WTC11 (cell line): Measurements from ENCODE around the gene PTPRF. TPM values are rescaled to one million over a fixed set of nuclear protein-coding genes. Genes with fewer than 3 reads are reported as not detected.

Experiments used
- ATAC-seq: fragments of 200-7000 bp; cut with Tn5 transposase; 2 replicates; pipeline ENCODE4 v1.10.0; 2021; ENCODE audit warnings: mild to moderate bottlenecking, moderate library complexity
- CTCF ChIA-PET: fragments of 300-600 bp; sonication (Branson Sonifier 250); formaldehyde crosslinking; loops from one replicate; lab custom pipeline; 2021; ENCODE audit warnings: antibody characterized with exemption; lab: Charles Lee
- POLR2A ChIA-PET: fragments of 350-600 bp; sonication (Branson Sonifier 250); formaldehyde crosslinking; loops from one replicate; lab custom pipeline; 2021; ENCODE audit warnings: antibody characterized with exemption; lab: Charles Lee
- DNase-seq: peaks from one replicate; pipeline ENCODE4 v3.0.0; 2021; ENCODE audit warnings: low spot score
- H3K27ac Mint-ChIP-seq: 2 replicates; pipeline ENCODE4 v1.8.0; 2021; ENCODE audit warnings: mixed read lengths
- H3K27me3 Mint-ChIP-seq: 2 replicates; pipeline ENCODE4 v1.8.0; 2021; ENCODE audit warnings: low read depth, mild to moderate bottlenecking, moderate library complexity, mixed read lengths
- H3K36me3 Mint-ChIP-seq: 2 replicates; pipeline ENCODE4 v1.8.0; 2021; ENCODE audit warnings: mixed read lengths
- H3K4me1 Mint-ChIP-seq: 2 replicates; pipeline ENCODE4 v1.8.0; 2022; ENCODE audit warnings: mixed read lengths
- H3K4me3 Mint-ChIP-seq: 2 replicates; pipeline ENCODE4 v1.8.0; 2021; ENCODE audit warnings: mild to moderate bottlenecking, moderate library complexity, mixed read lengths
- H3K9me3 Mint-ChIP-seq: 2 replicates; pipeline ENCODE4 v1.8.0; 2021; ENCODE audit warnings: mixed read lengths
- CBFB ChIP-seq: sonication (generic); formaldehyde crosslinking; IDR thresholded peaks from 2 replicates; pipeline ENCODE4 v1.8.1; 2022; ENCODE audit warnings: mild to moderate bottlenecking, low read depth, missing genetic modification reagents
- E2F5 ChIP-seq: sonication (generic); formaldehyde crosslinking; IDR thresholded peaks from 2 replicates; pipeline ENCODE4 v1.8.1; 2022; ENCODE audit warnings: mild to moderate bottlenecking, moderate library complexity, missing genetic modification reagents
- FOXP1 ChIP-seq: sonication (generic); formaldehyde crosslinking; IDR thresholded peaks from 2 replicates; pipeline ENCODE4 v1.8.0; 2022; ENCODE audit warnings: missing genetic modification reagents, mild to moderate bottlenecking, moderate library complexity, borderline replicate concordance
- GABPB1 ChIP-seq: sonication (generic); formaldehyde crosslinking; IDR thresholded peaks from 2 replicates; pipeline ENCODE4 v1.8.1; 2023; ENCODE audit warnings: mild to moderate bottlenecking, missing genetic modification reagents
- HMGXB4 ChIP-seq: sonication (generic); formaldehyde crosslinking; IDR thresholded peaks from 2 replicates; pipeline ENCODE4 v1.8.1; 2023; ENCODE audit warnings: mild to moderate bottlenecking, moderate library complexity, missing genetic modification reagents
- MAX ChIP-seq: sonication (generic); formaldehyde crosslinking; IDR thresholded peaks from 2 replicates; pipeline ENCODE4 v1.8.0; 2022; ENCODE audit warnings: mild to moderate bottlenecking, missing genetic modification reagents
- TEAD4 ChIP-seq: sonication (generic); formaldehyde crosslinking; IDR thresholded peaks from 2 replicates; pipeline ENCODE4 v1.8.0; 2022; ENCODE audit warnings: mild to moderate bottlenecking, missing genetic modification reagents
- ZNF512 ChIP-seq: sonication (generic); formaldehyde crosslinking; IDR thresholded peaks from 2 replicates; pipeline ENCODE4 v1.8.1; 2022; ENCODE audit warnings: missing genetic modification reagents, borderline replicate concordance
- total RNA-seq: library from RNA; stranded (reverse); gene quantifications from 3 replicates; pipeline ENCODE4 v1.2.3, GENCODE V29; 2021
- TF ChIP-seq, protein P1 (sequence below): sonication (generic); formaldehyde crosslinking; IDR thresholded peaks from 2 replicates; pipeline ENCODE4 v1.8.0; 2023; ENCODE audit warnings: mild to moderate bottlenecking, missing genetic modification reagents
- TF ChIP-seq, protein P2 (sequence below): sonication (generic); formaldehyde crosslinking; IDR thresholded peaks from 2 replicates; pipeline ENCODE4 v1.8.0; 2023; ENCODE audit warnings: missing genetic modification reagents, mild to moderate bottlenecking, borderline replicate concordance
- TF ChIP-seq, protein P3 (sequence below): sonication (generic); formaldehyde crosslinking; IDR thresholded peaks from 2 replicates; pipeline ENCODE4 v1.8.1; 2023; ENCODE audit warnings: mild to moderate bottlenecking, missing genetic modification reagents
- TF ChIP-seq, protein P4 (sequence below): fragments of 250-450 bp; sonication (Bioruptor Pico); IDR thresholded peaks from 2 replicates; pipeline ENCODE4 v1.8.0; 2021; ENCODE audit warnings: mild to moderate bottlenecking

Gene PTPRF
- total RNA-seq, 1 experiment from 2014 or later: 248 TPM

DNA sequence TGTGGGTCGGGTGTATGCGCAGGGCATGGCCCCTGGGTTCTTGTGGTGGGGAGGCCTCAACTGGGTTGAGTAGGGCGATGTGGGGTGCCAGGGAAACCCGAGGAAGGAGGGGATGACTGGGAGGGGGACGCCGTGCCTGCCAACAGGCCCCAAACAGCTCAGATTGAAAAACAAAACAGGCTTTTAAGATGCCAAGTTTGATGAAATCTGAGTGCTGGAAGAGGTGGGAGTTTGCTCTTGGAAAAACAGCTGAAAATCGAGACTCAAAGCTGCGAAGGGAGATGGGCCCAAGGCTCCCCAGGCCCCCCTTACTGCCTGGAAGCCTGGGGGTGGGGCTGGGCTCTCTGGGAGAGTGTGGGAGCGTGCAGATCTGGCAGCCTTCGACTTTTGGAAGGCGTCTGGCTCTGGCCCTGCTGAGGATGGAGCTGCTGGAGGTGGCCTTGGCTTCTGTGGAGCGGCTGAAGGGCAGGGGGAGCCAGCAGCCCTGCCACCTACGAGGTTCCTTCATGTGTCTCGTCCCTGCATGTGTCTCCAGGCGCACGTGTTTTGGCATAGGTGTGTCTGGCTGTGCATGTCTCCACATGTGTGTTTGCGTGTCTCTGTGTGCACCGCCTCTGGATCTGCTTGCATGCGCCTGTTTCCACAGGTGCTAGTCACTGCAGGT lies 33.3 kb downstream of the PTPRF start (continued):
- TF ChIP-seq, protein P1, sequence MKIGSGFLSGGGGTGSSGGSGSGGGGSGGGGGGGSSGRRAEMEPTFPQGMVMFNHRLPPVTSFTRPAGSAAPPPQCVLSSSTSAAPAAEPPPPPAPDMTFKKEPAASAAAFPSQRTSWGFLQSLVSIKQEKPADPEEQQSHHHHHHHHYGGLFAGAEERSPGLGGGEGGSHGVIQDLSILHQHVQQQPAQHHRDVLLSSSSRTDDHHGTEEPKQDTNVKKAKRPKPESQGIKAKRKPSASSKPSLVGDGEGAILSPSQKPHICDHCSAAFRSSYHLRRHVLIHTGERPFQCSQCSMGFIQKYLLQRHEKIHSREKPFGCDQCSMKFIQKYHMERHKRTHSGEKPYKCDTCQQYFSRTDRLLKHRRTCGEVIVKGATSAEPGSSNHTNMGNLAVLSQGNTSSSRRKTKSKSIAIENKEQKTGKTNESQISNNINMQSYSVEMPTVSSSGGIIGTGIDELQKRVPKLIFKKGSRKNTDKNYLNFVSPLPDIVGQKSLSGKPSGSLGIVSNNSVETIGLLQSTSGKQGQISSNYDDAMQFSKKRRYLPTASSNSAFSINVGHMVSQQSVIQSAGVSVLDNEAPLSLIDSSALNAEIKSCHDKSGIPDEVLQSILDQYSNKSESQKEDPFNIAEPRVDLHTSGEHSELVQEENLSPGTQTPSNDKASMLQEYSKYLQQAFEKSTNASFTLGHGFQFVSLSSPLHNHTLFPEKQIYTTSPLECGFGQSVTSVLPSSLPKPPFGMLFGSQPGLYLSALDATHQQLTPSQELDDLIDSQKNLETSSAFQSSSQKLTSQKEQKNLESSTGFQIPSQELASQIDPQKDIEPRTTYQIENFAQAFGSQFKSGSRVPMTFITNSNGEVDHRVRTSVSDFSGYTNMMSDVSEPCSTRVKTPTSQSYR (CRISPR knock-in tag): no peak

- H3K4me1 Mint-ChIP-seq: peaks cover 31% of the 10 kb centered on the region
- DNase-seq: no peak
- POLR2A ChIA-PET: no interaction called here
- 0 out of 2 replicates have a peak, but pooled peaks have one; percentile 22 for TF ChIP-seq FOXP1
- TF ChIP-seq, protein P2, sequence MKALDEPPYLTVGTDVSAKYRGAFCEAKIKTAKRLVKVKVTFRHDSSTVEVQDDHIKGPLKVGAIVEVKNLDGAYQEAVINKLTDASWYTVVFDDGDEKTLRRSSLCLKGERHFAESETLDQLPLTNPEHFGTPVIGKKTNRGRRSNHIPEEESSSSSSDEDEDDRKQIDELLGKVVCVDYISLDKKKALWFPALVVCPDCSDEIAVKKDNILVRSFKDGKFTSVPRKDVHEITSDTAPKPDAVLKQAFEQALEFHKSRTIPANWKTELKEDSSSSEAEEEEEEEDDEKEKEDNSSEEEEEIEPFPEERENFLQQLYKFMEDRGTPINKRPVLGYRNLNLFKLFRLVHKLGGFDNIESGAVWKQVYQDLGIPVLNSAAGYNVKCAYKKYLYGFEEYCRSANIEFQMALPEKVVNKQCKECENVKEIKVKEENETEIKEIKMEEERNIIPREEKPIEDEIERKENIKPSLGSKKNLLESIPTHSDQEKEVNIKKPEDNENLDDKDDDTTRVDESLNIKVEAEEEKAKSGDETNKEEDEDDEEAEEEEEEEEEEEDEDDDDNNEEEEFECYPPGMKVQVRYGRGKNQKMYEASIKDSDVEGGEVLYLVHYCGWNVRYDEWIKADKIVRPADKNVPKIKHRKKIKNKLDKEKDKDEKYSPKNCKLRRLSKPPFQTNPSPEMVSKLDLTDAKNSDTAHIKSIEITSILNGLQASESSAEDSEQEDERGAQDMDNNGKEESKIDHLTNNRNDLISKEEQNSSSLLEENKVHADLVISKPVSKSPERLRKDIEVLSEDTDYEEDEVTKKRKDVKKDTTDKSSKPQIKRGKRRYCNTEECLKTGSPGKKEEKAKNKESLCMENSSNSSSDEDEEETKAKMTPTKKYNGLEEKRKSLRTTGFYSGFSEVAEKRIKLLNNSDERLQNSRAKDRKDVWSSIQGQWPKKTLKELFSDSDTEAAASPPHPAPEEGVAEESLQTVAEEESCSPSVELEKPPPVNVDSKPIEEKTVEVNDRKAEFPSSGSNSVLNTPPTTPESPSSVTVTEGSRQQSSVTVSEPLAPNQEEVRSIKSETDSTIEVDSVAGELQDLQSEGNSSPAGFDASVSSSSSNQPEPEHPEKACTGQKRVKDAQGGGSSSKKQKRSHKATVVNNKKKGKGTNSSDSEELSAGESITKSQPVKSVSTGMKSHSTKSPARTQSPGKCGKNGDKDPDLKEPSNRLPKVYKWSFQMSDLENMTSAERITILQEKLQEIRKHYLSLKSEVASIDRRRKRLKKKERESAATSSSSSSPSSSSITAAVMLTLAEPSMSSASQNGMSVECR: no peak
- peak overlapping the region; percentile 68; the same call in 1 of the 2 replicates for H3K27ac Mint-ChIP-seq
- H3K36me3 Mint-ChIP-seq: peaks cover 5% of the 10 kb centered on the region; the same call in 1 of the 2 replicates
- ATAC-seq: no peak
- peak overlapping the region; percentile 48 for H3K4me3 Mint-ChIP-seq
- CTCF ChIA-PET: interaction anchor here (0.6 to 1.7 kb wide), 7 partner anchors 9 to 372 kb away, joined by 3 to 6 read pairs (median 4); no protein-coding TSS in a partner anchor
- no peaks in the 10 kb centered on the region for H3K27me3 Mint-ChIP-seq
- no peaks in the 10 kb centered on the region for H3K9me3 Mint-ChIP-seq
Observed at GRCh38 chr1:43564551-43565348, 34.1 kb downstream of the PTPRF start.

DNA sequence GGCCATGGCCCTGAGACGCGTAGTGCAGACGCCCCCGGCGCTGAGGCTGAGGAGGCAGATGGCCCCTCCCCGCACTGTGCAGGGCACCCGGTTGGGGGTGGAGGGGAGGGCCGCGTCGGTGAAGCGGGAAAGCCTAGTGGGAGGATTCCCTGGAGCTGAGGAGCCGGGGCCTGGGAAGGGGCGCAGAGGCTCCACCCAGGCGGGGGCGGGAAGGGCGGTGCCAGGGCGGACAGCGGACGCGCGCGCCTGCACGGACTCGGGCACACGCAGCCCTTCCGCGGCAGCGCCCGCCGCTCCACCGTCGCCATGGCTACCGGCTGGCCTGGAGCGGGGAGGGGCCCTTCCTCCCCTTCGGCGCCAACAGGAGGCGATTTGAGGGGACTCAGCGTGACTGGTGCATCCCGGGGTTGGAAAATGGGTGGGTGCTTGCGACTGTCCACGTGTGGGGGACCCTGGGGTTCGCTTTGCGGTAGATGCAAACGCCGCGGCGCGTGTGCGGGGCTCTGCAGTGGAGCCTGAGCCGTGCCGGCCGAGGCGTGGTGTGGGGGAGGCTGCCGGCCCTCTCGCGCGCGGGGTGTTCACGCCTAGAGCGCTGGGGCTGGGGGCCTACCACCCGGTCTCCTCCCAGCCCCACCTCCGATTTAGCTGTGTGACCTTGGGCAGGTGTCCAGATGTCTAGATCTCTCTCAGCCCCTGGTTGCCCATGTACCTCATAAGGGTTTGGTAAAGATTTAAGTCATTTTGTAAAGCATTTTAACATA lies 35.1 kb downstream of the PTPRF start:
- Mint-ChIP-seq H3K9me3 (no peaks in the 10 kb centered on the region), H3K27ac (no peak overlapping the region), H3K36me3 (peaks cover 7% of the 10 kb centered on the region), H3K27me3 (no peaks in the 10 kb centered on the region), H3K4me1 (peaks cover 31% of the 10 kb centered on the region), H3K4me3 (peak overlapping the region; percentile 48)
- DNase-seq (peak; percentile 82), ATAC-seq (peak; percentile 89)
- ChIA-PET CTCF (interaction anchor here (0.6 to 1.7 kb wide), 5 partner anchors 10 to 371 kb away, joined by 3 to 6 read pairs (median 5); no protein-coding TSS in a partner anchor), POLR2A (interaction anchor here (0.6 kb wide), 1 partner anchor 95 kb away, joined by 4 read pairs; no protein-coding TSS in a partner anchor)
- TF ChIP-seq TEAD4 (CRISPR knock-in tag) (no peak), HMGXB4 (CRISPR knock-in tag) (peak; percentile 50; the same call in 1 of the 2 replicates), GABPB1 (CRISPR knock-in tag) (no peak), MAX (CRISPR knock-in tag) (peak; percentile 69), ZNF512 (no peak), CBFB (CRISPR knock-in tag) (no peak), E2F5 (CRISPR knock-in tag) (peak; percentile 88)
- TF ChIP-seq, protein P3, sequence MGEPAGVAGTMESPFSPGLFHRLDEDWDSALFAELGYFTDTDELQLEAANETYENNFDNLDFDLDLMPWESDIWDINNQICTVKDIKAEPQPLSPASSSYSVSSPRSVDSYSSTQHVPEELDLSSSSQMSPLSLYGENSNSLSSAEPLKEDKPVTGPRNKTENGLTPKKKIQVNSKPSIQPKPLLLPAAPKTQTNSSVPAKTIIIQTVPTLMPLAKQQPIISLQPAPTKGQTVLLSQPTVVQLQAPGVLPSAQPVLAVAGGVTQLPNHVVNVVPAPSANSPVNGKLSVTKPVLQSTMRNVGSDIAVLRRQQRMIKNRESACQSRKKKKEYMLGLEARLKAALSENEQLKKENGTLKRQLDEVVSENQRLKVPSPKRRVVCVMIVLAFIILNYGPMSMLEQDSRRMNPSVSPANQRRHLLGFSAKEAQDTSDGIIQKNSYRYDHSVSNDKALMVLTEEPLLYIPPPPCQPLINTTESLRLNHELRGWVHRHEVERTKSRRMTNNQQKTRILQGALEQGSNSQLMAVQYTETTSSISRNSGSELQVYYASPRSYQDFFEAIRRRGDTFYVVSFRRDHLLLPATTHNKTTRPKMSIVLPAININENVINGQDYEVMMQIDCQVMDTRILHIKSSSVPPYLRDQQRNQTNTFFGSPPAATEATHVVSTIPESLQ: no peak
- TF ChIP-seq, protein P4, sequence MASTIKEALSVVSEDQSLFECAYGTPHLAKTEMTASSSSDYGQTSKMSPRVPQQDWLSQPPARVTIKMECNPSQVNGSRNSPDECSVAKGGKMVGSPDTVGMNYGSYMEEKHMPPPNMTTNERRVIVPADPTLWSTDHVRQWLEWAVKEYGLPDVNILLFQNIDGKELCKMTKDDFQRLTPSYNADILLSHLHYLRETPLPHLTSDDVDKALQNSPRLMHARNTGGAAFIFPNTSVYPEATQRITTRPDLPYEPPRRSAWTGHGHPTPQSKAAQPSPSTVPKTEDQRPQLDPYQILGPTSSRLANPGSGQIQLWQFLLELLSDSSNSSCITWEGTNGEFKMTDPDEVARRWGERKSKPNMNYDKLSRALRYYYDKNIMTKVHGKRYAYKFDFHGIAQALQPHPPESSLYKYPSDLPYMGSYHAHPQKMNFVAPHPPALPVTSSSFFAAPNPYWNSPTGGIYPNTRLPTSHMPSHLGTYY (CRISPR knock-in tag): no peak
